ENCODE data around the gene FPR3.
"Not testable (repeated sequence)": the region's sequence is repeated elsewhere in the genome, so short reads cannot be mapped to it uniquely, and the experiment has no call there.

The FPR3 gene

DNA sequence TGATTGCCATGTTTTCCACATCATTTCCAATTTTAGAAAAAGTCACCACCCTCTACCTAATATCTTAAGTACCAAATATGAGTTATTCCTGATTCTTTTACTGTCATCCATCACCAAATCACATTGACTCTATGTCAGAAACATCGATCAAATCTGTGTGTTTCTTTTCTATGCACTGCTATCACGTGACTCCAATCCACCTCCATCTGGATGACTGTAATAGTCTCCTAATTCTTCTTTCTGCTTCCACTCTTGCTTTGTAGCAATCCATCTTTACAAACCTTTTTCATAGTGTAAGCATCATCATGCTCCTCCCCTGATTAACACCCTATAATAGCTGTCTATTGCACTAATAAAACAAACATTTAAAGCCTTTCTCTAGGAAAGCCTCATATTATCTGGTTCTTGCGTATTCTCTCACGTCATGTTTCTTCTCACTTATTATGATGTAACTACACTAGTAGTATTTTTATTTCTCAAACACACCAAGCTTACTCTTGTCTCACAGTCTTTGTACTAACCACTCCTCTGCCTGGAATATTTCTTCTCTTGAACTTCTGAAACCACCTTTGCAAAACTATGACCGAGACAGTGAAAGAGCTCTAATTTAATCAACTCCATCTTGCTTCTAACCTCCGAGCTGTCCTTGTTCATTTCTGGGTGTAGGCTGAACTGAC is 10.7 kb upstream of the FPR3 start:
- no peak for DNase-seq (ENCODE audit: low read depth)

- DNase-seq (ENCODE audit: low read depth) = peak; percentile 49
These were observed 9.9 kb upstream of the FPR3 start for GRCh38 chr19:51784922-51785690.

DNA sequence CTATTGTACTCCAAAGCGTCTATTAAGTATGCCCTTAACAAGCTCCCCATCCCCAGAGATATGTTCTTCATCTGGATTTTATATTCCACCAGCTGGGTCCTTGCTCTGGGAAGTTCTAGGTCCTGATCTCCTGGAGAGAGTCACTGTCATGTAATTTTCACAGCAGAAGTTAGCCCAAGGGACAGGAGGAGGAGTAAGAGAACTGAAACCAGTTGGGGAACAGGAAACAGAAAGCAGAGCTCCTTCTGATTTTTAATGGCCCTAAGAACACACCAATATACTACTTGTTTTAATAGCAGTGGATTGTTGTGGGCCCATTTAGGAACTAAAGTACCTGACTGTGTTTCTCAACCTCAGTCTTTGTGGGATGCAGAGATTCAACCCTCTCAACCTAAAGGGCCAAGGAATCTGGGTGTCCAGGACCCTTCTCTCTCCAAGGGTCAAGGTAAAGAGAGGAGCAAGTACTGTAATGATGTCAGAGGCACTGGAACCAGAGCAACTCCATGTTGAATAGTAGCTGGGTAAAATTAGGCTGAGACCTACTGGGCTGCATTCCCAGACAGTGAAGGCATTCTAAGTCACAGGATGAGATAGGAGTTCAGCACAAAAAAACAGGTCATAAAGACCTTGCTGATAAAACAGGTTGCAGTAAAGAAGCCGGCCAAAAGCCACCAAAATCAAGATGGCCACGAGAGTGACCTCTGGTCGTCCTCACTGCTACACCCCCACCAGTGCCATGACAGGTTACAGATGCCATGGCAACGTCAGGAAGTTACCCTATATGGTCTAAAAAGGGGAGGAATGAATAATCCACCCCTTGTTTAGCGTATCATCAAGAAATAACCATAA is 8.1 kb upstream of the FPR3 start:
- no peak for DNase-seq (ENCODE audit: low read depth)

DNA sequence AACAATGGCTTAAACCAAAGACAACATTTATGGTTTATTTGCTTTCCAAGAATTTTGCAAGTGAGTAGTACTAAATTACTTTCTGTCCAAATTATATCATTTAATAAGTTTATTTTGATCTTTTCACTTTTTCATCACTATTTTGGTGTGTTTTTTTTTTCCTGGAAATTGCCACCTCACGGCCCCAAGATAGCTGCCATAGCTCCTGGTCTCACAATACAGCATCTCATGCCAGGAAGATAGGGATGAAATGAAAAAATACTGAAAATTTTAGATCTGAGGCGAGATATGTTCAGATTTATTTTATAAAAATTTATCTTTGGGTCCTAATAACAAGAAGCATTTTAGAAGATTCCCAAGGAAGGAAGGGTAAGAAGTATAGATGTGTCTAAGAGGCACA is 6.9 kb upstream of the FPR3 start:
- DNase-seq (ENCODE audit: low read depth) = no peak

DNA sequence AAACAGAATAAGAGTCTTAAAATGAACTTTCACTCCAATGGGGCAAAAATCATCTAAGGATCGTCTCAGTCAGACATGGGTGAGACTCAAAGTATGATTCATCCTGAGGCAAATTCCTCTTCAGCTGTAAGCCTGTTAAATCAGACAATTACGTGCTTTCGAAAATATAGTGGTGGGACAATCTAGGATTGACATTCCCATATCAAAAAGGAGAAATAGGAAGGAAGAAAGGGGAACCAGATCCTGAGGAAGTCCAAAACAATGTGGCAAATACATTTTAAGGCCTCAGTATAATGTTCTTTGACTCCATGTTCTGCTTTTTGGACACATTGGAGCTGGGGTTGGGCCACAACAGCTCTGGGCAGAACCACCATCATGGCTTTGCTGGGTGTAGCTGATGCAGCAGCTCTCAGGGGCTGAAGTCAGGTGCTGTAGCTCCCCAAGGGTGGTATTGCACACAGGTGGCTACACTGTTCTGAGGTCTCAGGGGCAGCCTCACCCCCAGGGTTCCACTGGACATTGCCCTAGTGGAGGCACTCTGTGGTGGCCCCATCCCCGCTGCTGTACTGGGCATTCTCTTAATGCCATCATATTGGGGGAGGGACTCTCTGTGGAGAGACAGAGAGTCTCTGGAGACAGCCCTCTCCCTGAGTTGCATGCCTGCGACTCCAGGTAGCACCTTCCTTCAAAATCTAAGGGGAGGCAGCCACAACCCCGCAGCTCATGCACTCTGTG is 5.7 kb upstream of the FPR3 start:
- DNase-seq (ENCODE audit: low read depth) = no peak

- DNase-seq (ENCODE audit: low read depth) = no peak
These were observed 2.0 kb upstream of the FPR3 start for GRCh38 chr19:51792932-51793331.

GRCh38 chr19:51793994-51794393 is 963 bp upstream of the FPR3 start:
- DNase-seq (ENCODE audit: low read depth) = no peak

- DNase-seq (ENCODE audit: low read depth) = no peak
These were observed 1.3 kb downstream of the FPR3 start for GRCh38 chr19:51796195-51796679.

DNA sequence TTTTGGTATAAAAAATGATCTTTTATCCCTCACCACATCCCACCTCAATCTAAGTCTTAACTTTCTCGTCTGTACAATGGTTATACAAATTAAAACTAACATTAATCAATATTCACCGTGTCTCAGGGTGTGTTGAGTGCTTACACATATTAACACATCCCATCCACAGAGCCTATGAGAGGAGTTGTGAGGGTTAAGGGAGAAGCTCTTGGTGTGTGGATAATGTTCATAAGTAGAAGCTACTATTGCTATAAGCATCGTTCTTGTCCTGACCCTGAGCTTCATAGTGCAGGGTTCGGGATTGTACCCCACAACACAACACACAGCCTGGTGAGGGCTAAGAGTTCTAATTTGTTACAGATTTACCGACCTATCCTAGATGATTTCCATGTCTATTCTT is 2.5 kb downstream of the FPR3 start:
- DNase-seq (ENCODE audit: low read depth) = no peak

DNA sequence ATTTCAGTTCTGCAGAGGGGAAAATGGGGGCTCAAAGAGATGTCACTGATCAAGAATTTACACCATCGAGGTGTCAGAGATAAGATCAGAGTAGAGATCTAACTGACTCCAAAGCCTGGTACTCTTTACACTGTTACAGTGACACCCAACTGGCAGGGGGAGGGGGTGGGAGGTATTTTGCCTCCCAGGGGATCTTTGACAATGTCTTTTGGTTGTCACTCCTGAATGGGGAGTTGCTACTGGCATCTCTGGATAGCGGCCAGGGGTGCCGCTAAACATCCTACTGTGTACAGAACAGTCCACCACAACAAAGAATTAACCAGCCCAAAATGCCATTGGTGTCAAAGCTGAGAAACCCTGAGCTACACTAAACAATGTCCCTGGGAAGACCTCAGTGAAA is 3.1 kb downstream of the FPR3 start:
- DNase-seq (ENCODE audit: low read depth) = no peak

DNA sequence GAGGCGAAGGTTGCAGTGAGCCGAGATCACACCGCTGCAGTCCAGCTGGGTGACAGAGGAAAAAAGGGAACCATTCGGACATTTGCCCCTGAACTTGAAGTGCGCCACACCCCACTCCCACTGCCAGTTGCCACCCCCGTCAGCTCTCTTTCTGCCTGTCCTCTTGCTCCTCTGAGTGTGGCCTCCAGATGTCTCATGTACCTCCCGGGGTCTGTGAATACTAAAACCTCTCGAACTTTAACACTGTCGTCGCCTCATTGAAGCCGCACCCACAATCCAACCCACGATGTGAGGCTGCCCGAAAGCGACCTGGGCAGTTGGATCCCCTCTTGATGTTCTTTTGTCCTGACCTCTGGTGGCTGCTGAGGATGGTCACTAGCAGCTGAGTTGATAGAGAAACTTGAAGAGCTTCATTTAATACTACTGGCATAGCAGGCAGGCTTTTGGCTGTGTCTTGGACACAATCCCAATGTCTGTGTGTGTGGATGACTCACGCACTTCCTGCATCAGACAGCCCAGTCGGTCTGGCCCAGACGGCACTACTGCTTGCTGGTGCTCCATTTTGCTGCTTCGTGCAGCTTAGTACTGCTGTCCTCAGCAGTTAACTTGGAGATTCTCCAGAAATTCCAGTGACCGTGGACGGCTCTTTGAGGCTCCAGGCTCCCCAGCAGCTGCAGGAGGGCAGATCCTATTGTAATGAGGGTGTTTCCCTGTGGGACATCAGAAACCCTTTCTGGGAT is 4.2 kb downstream of the FPR3 start:
- DNase-seq (ENCODE audit: low read depth) = no peak

GRCh38 chr19:51799774-51800472 is 5.0 kb downstream of the FPR3 start:
- no peak for DNase-seq (ENCODE audit: low read depth)

DNA sequence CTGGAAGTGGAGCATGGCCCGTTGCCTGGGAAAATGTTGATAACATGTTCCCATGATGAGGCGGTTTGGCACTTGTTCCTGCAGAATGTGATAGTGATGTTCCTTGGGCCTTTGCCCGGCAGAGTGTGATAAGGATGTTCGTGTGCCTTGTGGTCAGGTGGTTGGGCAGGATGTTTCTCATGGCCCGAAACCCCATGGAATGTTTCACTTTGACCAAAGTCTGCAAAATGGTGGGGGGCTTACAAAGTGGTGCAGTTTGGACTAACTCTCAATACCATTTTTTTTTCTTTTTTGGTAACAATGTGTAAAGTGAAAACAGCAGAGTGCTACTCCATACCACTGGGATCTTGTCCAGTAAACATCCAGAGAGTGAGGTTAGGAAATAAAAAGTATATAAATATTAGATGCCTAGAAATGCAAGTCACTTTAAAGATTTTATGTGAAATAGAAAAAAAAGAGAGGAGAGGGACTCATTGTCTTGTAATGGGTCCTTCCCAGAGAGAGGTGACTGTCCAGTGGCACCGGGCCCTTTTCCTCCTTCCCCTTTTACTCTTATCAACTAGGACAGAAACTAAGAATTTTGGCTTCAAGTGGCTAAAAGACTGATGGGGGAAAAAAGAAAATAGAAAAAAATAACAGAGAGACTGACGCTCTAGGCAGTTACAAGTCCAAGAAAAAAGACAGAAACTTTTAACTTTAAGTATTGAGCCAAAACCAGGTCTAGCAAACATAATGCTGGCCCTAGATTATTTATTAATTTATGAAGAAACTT is 5.7 kb downstream of the FPR3 start:
- DNase-seq (ENCODE audit: low read depth) = no peak

DNA sequence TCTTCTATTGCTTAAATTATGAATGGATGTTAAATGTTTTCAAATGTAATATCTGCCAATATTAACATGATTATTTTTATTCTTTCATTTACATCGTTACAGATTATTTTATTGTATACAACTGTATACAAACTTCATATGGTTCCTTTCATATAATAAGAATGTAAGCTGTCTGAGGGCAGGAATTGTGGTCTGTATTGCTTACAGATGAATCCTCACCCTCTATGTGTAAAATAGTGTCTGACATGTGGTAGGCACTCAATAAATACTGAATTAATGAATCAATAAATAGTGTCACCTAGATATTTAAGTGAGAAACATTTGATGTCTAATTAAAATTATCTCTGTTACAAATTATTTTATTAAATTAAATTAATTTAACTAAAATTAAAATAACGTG is 7.8 kb downstream of the FPR3 start:
- no peak for DNase-seq (ENCODE audit: low read depth)

GRCh38 chr19:51803519-51803918 is 8.6 kb downstream of the FPR3 start:
- DNase-seq (ENCODE audit: low read depth) = no peak

DNA sequence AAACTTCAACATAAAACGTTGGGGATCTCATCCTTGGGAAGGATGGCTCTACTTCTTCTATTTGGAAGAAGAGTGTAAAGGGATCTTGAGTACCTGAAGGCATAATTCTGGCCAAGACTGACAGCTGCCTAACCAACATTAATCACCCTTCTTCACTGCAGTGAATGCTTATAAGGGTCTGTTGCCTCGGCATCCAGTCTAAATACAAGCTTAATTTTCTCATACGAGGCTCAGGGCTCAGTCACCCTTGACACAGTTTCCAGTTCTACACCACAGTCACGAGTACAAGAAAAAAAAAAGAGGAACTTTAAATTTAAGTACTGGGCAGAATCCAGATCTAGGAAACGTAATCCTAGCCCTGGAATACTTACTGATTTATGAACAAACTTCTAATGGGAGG is 9.0 kb downstream of the FPR3 start:
- DNase-seq (ENCODE audit: low read depth) = no peak

GRCh38 chr19:51804789-51805188 is 9.8 kb downstream of the FPR3 start:
- DNase-seq (ENCODE audit: low read depth) = not testable (repeated sequence)

DNA sequence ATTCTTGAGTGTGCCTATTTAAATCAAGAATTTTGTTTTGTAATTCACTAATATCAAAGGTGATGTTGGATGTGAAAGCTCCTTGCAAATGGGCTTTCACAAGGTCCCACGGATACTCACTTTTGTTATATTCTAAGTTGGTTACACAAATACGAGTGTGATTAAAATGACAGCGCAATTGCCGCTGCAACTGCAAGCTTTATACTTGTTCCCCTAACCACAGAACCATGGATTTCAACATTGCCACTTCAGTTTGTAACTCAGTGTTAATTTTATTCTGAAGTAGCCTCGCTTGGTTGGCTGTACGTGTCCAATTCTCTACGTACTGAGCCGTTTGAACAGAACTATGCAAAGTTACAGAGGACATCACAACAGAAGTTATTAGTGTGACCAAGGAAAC is 10.4 kb downstream of the FPR3 start:
- not testable (repeated sequence) for DNase-seq (ENCODE audit: low read depth)

- not testable (repeated sequence) for DNase-seq (ENCODE audit: low read depth)
These were observed 11.6 kb downstream of the FPR3 start for GRCh38 chr19:51806571-51806970.
